Right atrium auricular region (tissue), 2 donors: ENCODE data around the gene ZMAT5. TPM values are rescaled to one million over a fixed set of nuclear protein-coding genes. Genes with fewer than 3 reads are reported as not detected.

Source experiments
- DNase-seq: peaks from one replicate; pipeline ENCODE4 v3.0.0-alpha.2; 2019; ENCODE audit warnings: low spot score
- H3K27ac ChIP-seq, 2 donors: fragments of 200-600 bp; sonication (generic); 1 replicate in 1 of 2; 2 replicates in 1 of 2; pipeline ENCODE4 v1.5.1; 2016 to 2019
- H3K27me3 ChIP-seq, 2 donors: fragments of 200-600 bp; sonication (generic); one replicate each; pipeline versions ENCODE4 v1.5.1 to v1.6.0; 2017 to 2019
- H3K36me3 ChIP-seq: fragments of 200-600 bp; sonication (generic); one replicate; pipeline ENCODE4 v1.5.1; 2016
- H3K4me1 ChIP-seq, 2 donors: fragments of 200-600 bp; sonication (generic); one replicate each; pipeline versions ENCODE4 v1.5.1 to v1.6.0; 2017 to 2019
- H3K4me3 ChIP-seq, 2 donors: fragments of 200-600 bp; sonication (generic); 1 replicate in 1 of 2; 2 replicates in 1 of 2; pipeline ENCODE4 v1.5.1; 2017 to 2019; ENCODE audit warnings: mild to moderate bottlenecking in 1 of 2, moderate library complexity in 1 of 2
- H3K9me3 ChIP-seq, 2 donors: fragments of 200-600 bp; sonication (generic); one replicate each; pipeline ENCODE4 v1.5.1; 2019
- total RNA-seq, 2 donors: library from RNA; depleted of rRNA; stranded (reverse); fragments of >200 nt; gene quantifications; one replicate each; pipeline ENCODE4 v1.1.0, GENCODE V29; 2016
- TF ChIP-seq, protein P1 (sequence below), 2 donors: fragments of 200-600 bp; sonication (generic); IDR thresholded peaks; one replicate each; pipeline ENCODE4 v1.5.1; 2019; ENCODE audit warnings: antibody characterized with exemption in 2 of 2

The ZMAT5 gene
- total RNA-seq, 2 donors from 2014 or later, result 17.0 to 22.9 TPM

DNA sequence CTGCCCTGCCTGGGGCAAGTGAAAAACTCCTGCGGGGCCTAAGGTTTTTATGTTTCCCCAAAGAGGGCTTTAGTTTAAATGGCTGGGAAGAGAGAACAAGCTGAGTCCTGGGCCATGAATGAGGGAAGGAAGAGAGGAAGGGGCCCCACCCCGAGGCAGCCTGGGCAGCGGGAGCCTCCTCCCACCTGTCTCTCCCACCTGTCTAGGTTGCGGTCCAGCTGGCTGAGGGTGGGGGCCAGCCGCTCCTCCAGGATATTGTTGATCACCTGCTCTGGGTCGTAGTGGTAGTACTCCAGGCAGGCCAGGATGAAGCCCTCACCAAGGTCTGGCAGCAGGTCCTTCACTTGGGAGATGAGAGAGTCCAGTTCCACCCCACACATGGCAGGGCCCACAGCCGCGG lies 35.0 kb upstream of the ZMAT5 start:
- peaks cover 0 to 50% of the 10 kb centered on the region in 2 donors for H3K4me1 ChIP-seq
- no peaks in the 10 kb centered on the region for H3K9me3 ChIP-seq
- peaks cover 84% of the 10 kb centered on the region for H3K36me3 ChIP-seq
- no peak overlapping the region for H3K4me3 ChIP-seq
- no peak for DNase-seq
- H3K27me3 ChIP-seq, result no peaks in the 10 kb centered on the region
- H3K27ac ChIP-seq, result peak overlapping the region; percentile 59 to 68
- TF ChIP-seq, protein P1, sequence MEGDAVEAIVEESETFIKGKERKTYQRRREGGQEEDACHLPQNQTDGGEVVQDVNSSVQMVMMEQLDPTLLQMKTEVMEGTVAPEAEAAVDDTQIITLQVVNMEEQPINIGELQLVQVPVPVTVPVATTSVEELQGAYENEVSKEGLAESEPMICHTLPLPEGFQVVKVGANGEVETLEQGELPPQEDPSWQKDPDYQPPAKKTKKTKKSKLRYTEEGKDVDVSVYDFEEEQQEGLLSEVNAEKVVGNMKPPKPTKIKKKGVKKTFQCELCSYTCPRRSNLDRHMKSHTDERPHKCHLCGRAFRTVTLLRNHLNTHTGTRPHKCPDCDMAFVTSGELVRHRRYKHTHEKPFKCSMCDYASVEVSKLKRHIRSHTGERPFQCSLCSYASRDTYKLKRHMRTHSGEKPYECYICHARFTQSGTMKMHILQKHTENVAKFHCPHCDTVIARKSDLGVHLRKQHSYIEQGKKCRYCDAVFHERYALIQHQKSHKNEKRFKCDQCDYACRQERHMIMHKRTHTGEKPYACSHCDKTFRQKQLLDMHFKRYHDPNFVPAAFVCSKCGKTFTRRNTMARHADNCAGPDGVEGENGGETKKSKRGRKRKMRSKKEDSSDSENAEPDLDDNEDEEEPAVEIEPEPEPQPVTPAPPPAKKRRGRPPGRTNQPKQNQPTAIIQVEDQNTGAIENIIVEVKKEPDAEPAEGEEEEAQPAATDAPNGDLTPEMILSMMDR (IDR thresholded peaks at IDR 0.05), result no peak

DNA sequence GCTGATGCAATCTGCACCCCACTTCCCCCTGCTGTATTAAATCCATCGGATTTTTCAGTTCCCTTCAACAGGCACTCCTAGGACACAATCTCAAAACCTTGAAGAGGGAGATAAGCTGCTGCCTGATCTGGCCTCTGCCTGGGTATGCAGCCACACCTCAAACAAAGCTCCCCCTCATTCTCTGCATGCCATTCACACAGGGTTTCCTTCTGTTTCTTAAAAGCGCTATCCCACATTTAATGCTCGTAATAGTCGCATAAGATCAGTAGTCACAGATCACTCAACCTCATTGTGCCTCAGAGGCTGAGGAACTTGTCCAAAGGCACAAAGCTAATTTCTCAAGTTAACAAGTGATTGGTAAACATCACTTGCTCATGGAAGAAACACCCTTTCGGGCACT lies 34.3 kb upstream of the ZMAT5 start:
- TF ChIP-seq, protein P1 (IDR thresholded peaks at IDR 0.05), result no peak
- no peak overlapping the region for H3K4me3 ChIP-seq
- no peaks in the 10 kb centered on the region for H3K9me3 ChIP-seq
- no peaks in the 10 kb centered on the region for H3K27me3 ChIP-seq
- peaks cover 84% of the 10 kb centered on the region for H3K36me3 ChIP-seq
- peaks cover 0 to 50% of the 10 kb centered on the region in 2 donors for H3K4me1 ChIP-seq
- no peak for DNase-seq
- H3K27ac ChIP-seq, result peak overlapping the region; percentile 59 to 68

DNA sequence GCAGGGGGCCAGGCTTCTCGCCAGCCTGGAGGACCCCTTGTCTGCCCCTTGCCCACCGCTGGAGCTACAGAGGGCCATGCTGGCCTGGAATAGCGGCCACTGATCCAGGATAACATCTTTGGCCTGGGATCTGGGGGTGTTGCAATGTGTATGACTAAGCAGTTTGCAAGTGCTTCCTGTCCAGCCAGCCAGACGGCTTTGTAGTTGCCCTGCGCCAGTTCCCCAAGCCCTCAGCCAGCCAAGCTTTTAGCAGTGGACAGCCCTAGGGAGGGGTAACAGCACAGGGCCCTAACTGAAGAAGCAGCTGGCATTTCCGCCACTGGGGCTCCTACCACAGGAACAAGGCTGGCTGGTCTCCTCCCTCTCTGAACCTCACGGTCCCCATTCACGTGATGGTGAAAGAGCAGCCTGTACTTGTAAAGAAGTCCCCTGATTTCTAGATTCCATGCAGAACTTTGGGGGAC lies 32.4 kb upstream of the ZMAT5 start:
- peaks cover 81% of the 10 kb centered on the region for H3K36me3 ChIP-seq

DNA sequence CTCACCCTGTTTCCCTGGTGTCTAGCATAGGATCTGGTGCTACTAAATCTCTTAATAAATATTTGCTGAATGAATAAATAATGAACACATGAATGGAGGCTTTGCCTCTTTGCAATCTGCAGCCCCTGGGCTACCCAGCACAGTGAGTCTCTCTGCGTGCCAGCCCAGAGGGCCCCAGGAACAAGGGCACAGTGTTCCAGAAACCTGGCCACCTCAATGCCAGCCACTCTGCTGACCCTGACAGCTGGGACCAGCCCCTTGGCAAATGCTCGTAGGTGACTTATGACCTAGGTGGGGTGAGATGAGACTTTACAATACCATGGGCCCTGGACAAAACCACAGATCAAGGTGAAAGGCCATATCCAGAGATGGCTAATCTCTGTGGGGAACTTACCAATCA lies 32.0 kb upstream of the ZMAT5 start:
- H3K4me1 ChIP-seq, result peaks cover 0 to 50% of the 10 kb centered on the region in 2 donors
- no peaks in the 10 kb centered on the region for H3K27me3 ChIP-seq
- TF ChIP-seq, protein P1 (IDR thresholded peaks at IDR 0.05), result no peak
- H3K27ac ChIP-seq, result peak overlapping the region; percentile 83 to 84
- no peaks in the 10 kb centered on the region for H3K9me3 ChIP-seq
- DNase-seq, result no peak
- H3K4me3 ChIP-seq, result peak overlapping the region in 1 of 2 donors; percentile 22
- H3K36me3 ChIP-seq, result peaks cover 77% of the 10 kb centered on the region

More for the DNA sequence above, 32.4 kb upstream of the ZMAT5 start:
- Histone ChIP-seq H3K4me3 (peak overlapping the region in 1 of 2 donors; percentile 22), H3K9me3 (no peaks in the 10 kb centered on the region), H3K27ac (peak overlapping the region; percentile 83 to 84), H3K27me3 (no peaks in the 10 kb centered on the region), H3K4me1 (peaks cover 0 to 50% of the 10 kb centered on the region in 2 donors)
- TF ChIP-seq, protein P1 (IDR thresholded peaks at IDR 0.05), result no peak
- peak; percentile 96 for DNase-seq

DNA sequence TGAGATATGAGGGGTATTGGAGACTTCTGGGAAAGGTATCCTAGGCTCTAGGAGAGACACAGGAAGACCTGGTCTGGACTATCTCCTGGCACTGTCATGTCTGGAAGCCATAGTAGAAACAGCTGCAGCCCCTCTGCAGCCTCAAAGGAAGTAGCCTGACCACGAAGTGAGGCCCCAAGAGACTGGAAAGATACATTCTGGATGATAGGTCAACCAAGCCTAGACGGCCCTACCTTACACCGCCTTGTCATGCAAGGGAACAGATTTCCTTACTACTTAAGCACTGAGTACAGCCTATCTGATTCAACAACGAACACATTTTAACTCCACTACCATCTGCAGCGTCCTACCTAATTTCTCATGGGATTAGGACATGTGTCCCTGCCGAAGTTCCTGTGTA lies 31.5 kb upstream of the ZMAT5 start:
- Histone ChIP-seq H3K27ac (peak overlapping the region; percentile 83 to 84), H3K4me3 (no peak overlapping the region), H3K9me3 (no peaks in the 10 kb centered on the region), H3K4me1 (peaks cover 0 to 50% of the 10 kb centered on the region in 2 donors), H3K27me3 (no peaks in the 10 kb centered on the region), H3K36me3 (peaks cover 76% of the 10 kb centered on the region)
- TF ChIP-seq, protein P1 (IDR thresholded peaks at IDR 0.05), result no peak
- no peak for DNase-seq

DNA sequence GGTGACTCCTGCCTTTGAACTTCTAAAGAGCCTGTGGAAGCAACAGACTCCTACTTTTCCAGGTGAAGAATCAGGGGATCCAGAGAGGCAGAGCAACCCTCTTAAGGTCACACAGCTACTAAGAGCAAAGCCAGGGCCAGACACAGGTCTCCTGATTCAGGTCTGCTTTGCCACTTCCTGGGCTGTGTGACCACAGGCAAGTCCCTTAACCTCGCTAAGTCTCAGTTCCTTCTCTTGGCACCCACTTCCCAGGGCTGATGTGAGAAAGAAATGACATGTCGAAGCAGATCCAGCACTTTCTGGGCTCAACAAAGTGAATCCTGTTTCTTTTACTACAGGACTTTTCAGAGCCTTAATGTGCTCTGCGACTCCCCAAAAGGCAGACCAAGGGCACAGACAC lies 30.5 kb upstream of the ZMAT5 start:
- H3K9me3 ChIP-seq, result no peaks in the 10 kb centered on the region
- no peaks in the 10 kb centered on the region for H3K27me3 ChIP-seq
- H3K36me3 ChIP-seq, result peaks cover 78% of the 10 kb centered on the region
- H3K4me1 ChIP-seq, result peaks cover 0 to 50% of the 10 kb centered on the region in 2 donors
- no peak for DNase-seq
- no peak overlapping the region for H3K4me3 ChIP-seq
- peak overlapping the region in 1 of 2 donors; percentile 84 for H3K27ac ChIP-seq
- TF ChIP-seq, protein P1 (IDR thresholded peaks at IDR 0.05), result no peak
